KMS-11 (cell line): ENCODE results near the gene TSC22D2.

Source experiments
- H2AFZ ChIP-seq: fragments of 200-600 bp; sonication (generic); 2 replicates; pipeline ENCODE4 v1.6.1; 2016; ENCODE audit warnings: antibody characterized with exemption, mixed run types, low read depth
- H3K27ac ChIP-seq: fragments of 200-600 bp; sonication (generic); 2 replicates; pipeline ENCODE4 v1.6.1; 2016; ENCODE audit warnings: mild to moderate bottlenecking, mixed run types
- H3K27me3 ChIP-seq: fragments of 200-600 bp; sonication (generic); 2 replicates; pipeline ENCODE4 v1.6.1; 2017; ENCODE audit warnings: mild to moderate bottlenecking, low read depth, mixed run types, moderate library complexity; ENCODE audit not compliant: insufficient read depth
- H3K36me3 ChIP-seq: fragments of 200-600 bp; sonication (generic); 2 replicates; pipeline ENCODE4 v1.6.1; 2017; ENCODE audit warnings: mild to moderate bottlenecking, mixed run types; ENCODE audit not compliant: insufficient read depth
- H3K4me1 ChIP-seq: fragments of 200-600 bp; sonication (generic); 2 replicates; pipeline ENCODE4 v1.6.1; 2016; ENCODE audit warnings: mild to moderate bottlenecking, low read depth, mixed run types; ENCODE audit not compliant: poor library complexity, severe bottlenecking
- H3K4me2 ChIP-seq: fragments of 200-600 bp; sonication (generic); 2 replicates; pipeline ENCODE4 v1.7.0; 2016; ENCODE audit warnings: mild to moderate bottlenecking, mixed run types
- H3K4me3 ChIP-seq: fragments of 200-600 bp; sonication (generic); IDR thresholded peaks from 2 replicates; pipeline ENCODE4 v1.6.1; 2017; ENCODE audit warnings: low read depth, low read length, mixed read lengths; ENCODE audit not compliant: insufficient read depth
- H3K79me2 ChIP-seq: fragments of 200-600 bp; sonication (generic); 2 replicates; pipeline ENCODE4 v1.6.1; 2016; ENCODE audit warnings: low read depth, mixed run types; ENCODE audit not compliant: insufficient read depth
- H3K9ac ChIP-seq: fragments of 200-600 bp; sonication (generic); 2 replicates; pipeline ENCODE4 v1.6.1; 2016; ENCODE audit warnings: mild to moderate bottlenecking, mixed run types
- H4K20me1 ChIP-seq: fragments of 200-600 bp; sonication (generic); 2 replicates; pipeline ENCODE4 v1.6.1; 2016; ENCODE audit warnings: mild to moderate bottlenecking, mixed run types; ENCODE audit not compliant: insufficient read depth
- CTCF ChIP-seq: fragments of 200-600 bp; sonication (generic); conservative IDR thresholded peaks from 2 replicates; pipeline ENCODE4 v1.6.1; 2017; ENCODE audit warnings: low read depth, mild to moderate bottlenecking, antibody characterized with exemption, low read length, moderate library complexity, mixed read lengths

The TSC22D2 gene

GRCh38 chr3:150436161-150436560 is 28.1 kb downstream of the TSC22D2 start:
- Histone ChIP-seq H3K4me3 (no peak overlapping the region), H3K79me2 (peaks cover 37% of the 10 kb centered on the region; the same call in 1 of the 2 replicates), H3K27me3 (no peaks in the 10 kb centered on the region), H2AFZ (no peak overlapping the region), H3K4me2 (no peak overlapping the region), H3K4me1 (no peaks in the 10 kb centered on the region), H3K36me3 (no peaks in the 10 kb centered on the region), H4K20me1 (no peaks in the 10 kb centered on the region; the same call in none of the 2 replicates), H3K27ac (no peak overlapping the region), H3K9ac (no peak overlapping the region)
- TF ChIP-seq CTCF = no peak

GRCh38 chr3:150439657-150440056 is 31.6 kb downstream of the TSC22D2 start:
- Histone ChIP-seq H3K36me3 (no peaks in the 10 kb centered on the region; the same call in 1 of the 2 replicates), H4K20me1 (no peaks in the 10 kb centered on the region; the same call in 1 of the 2 replicates), H3K27me3 (no peaks in the 10 kb centered on the region), H3K9ac (no peak overlapping the region), H3K27ac (no peak overlapping the region), H2AFZ (no peak overlapping the region), H3K4me2 (no peak overlapping the region), H3K79me2 (peaks cover 18% of the 10 kb centered on the region; the same call in 1 of the 2 replicates), H3K4me3 (no peak overlapping the region), H3K4me1 (no peaks in the 10 kb centered on the region)
- TF ChIP-seq CTCF = no peak

- Histone ChIP-seq H3K4me3 (no peak overlapping the region), H4K20me1 (no peaks in the 10 kb centered on the region; the same call in 1 of the 2 replicates), H3K9ac (no peak overlapping the region), H2AFZ (no peak overlapping the region), H3K27ac (no peak overlapping the region), H3K4me2 (no peak overlapping the region), H3K36me3 (no peaks in the 10 kb centered on the region; the same call in 1 of the 2 replicates), H3K4me1 (no peaks in the 10 kb centered on the region), H3K27me3 (no peaks in the 10 kb centered on the region), H3K79me2 (peaks cover 11% of the 10 kb centered on the region; the same call in 1 of the 2 replicates)
- no peak for TF ChIP-seq CTCF
Observed at GRCh38 chr3:150443331-150443741, 35.2 kb downstream of the TSC22D2 start.

DNA sequence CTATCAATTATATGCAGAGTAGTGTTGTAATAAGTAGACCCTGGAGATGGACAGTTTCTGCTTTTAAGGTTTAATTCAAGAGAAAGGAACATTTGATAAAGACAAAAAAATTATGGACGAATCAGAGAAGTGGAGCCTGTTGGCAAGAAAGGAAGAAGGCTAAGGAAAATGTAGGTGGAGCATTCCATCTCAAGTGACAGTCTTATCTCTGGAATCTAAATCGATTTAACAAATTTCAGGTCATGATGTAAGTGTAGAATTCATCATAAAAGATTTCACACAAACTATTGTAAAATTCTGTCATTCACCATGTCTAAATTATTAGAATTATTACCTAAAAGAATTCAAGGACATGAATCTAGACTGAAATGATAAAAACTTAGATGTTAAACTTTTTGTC is 36.3 kb downstream of the TSC22D2 start:
- no peaks in the 10 kb centered on the region; the same call in 1 of the 2 replicates for H3K36me3 ChIP-seq
- H3K79me2 ChIP-seq = peaks cover 16% of the 10 kb centered on the region; the same call in 1 of the 2 replicates
- H3K27ac ChIP-seq = no peak overlapping the region

More for the DNA sequence above, 36.3 kb downstream of the TSC22D2 start:
- Histone ChIP-seq H3K27me3 (no peaks in the 10 kb centered on the region), H4K20me1 (no peaks in the 10 kb centered on the region; the same call in 1 of the 2 replicates), H3K4me3 (no peak overlapping the region), H3K9ac (no peak overlapping the region), H2AFZ (no peak overlapping the region), H3K4me1 (no peaks in the 10 kb centered on the region), H3K4me2 (no peak overlapping the region)
- no peak for TF ChIP-seq CTCF
